Superior temporal gyrus (tissue), 1 donor: ENCODE results near the gene TTLL9.

Experiments
- DNase-seq: peaks from one replicate; pipeline ENCODE4 v3.0.0-alpha.2; 2016; ENCODE audit errors: extremely low spot score

The TTLL9 gene

GRCh38 chr20:31836853-31837608 is 33.4 kb upstream of the TTLL9 start:
- DNase-seq, result no peak

GRCh38 chr20:31837896-31838397 is 32.5 kb upstream of the TTLL9 start:
- no peak for DNase-seq

DNA sequence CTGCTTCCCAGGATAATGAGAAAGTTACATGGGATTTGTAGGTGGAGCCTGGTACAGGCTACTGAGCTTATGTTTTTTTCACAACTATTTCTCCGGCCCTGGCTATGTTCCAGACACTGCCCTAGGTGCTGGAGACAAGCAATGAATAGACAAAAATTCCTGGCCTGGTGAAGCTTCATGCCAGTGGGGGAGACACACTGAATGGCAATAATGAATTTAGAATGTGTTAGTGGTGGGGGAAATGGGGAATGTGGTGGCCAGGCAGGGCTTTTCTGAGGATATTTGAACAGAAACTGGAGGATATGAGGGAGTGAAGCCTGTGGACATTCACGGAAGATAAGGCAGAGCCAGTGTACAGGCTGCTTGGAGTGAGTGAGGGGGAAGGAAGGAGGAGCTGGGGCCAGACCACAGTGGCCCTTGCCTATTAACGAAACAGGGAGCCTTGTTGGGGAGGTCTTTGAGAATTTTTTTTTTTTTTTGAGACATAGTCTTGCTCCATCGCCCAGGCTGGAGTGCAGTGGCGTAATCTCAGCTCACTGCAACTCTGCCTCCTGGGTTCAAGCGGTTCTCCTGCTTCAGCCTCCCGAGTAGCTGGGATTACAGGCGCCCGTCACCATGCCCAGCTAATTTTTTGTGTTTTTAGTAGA is 31.7 kb upstream of the TTLL9 start:
- no peak for DNase-seq

GRCh38 chr20:31839782-31840487 is 30.5 kb upstream of the TTLL9 start:
- DNase-seq, result no peak

GRCh38 chr20:31840906-31841816 is 29.3 kb upstream of the TTLL9 start:
- no peak for DNase-seq

DNA sequence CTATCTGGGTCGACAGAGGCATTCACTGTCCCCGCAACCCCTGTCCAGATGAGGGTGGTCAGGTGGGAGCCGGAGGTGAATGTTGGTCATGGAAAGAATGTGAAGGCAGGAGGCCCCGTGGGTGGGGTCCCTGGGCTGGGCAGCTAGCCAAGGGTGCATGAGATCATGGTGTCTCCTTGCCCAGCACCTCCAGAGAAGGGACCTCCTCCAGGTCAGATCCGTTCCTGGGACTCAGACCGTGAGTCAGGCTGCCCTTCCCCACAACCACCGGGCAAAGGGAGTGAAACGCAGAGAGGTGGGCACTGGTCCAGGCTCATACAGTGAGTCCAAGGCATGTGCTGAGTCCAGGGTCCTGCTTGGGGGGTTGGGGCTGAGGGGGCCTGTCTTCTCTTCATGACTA is 28.5 kb upstream of the TTLL9 start:
- no peak for DNase-seq

DNA sequence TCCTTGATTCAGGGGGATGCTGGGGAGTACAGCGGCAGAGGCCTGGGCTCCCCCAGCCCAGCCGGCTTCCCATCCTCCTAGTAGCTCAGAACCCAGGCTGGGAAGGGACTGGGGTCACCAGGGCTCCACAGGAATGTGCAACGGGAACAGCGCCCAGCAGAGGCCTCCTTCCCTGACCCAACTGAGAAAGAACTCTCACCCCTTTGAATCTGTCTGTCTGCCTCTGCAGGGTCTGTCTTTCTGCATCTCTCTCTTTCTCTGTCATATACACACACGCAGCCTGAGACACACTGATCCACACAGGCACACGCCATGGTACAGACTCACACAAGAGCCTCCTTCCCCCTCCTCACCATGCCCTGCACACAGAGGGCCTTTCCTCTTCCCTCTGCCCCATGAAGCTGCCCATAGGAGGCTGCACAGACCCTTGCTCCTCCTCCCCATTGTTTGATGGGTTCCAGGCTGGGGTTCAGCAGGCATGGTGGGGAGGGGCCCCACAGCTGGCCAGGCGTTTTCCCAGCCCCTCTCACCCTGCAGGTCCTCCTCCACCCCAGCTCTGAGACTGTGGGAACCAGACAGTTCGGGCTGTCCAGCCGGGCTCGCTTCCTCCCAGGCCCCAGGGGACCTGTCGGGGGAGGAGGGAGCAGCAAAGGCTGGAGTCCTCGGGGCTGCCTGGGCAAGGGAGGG is 27.8 kb upstream of the TTLL9 start:
- no peak for DNase-seq

GRCh38 chr20:31843288-31843687 is 27.1 kb upstream of the TTLL9 start:
- no peak for DNase-seq

DNA sequence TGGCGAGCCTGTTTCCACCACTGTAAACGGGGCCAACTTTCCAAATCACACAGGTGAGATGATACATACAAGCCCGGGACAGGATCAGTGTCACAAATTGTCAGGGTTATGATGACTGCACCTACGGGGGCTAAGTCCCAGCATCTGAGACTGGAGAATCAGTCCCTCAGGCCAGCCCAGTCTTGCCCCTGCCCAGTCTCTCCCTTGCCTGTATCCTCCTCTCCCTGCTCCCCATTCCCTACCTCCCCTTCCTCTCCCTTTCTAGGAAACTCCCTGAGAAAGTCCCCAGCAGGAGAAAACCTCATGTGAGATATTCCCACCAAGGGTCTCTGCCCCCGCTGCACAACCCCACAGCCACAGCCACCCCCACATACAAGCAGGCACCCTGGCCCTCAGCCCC is 26.6 kb upstream of the TTLL9 start:
- DNase-seq, result no peak

- DNase-seq, result no peak
Observed at GRCh38 chr20:31844737-31845299, 25.6 kb upstream of the TTLL9 start.

GRCh38 chr20:31845300-31845863 is 25.1 kb upstream of the TTLL9 start, which contains the start of gene FOXS1:
Gene FOXS1, minus strand, starts transcription at chr20:31845604. Its CDS starts 62 bp downstream, at chr20:31845542.
- no peak for DNase-seq

- DNase-seq, result no peak
Observed at GRCh38 chr20:31846793-31847138, 23.7 kb upstream of the TTLL9 start.

- DNase-seq, result no peak
Observed at GRCh38 chr20:31848088-31848999, 22.1 kb upstream of the TTLL9 start.

DNA sequence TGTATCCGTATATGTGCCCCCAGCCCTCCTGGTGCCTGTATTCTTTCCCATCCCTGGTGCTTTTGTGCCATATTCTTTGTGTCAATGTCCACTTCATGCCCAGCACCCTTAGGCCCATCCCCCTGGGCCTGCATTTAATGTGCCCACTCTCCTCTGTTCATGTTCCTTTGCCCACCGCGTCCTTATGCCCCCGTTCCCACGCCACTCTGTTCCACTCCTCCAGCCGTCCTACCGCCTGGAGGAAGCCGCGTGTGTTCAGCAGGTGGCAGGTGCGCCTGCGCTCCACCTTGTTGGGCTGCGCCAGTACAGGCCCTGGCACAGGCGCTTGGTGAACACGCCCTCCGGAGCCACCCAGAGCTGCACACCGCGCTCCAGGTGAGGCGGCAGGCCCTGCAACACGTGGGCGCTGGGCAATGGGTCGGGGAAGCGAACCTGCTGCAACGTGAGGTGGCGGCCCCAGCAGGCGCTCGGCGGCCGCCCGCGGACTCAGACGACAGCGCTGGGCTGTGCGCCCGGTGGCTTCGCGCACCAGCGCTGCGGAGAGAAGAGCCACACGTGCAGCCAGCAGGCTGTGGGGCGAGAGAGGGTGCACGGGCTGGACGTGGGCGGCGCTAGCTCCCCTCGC is 21.0 kb upstream of the TTLL9 start:
- no peak for DNase-seq

DNA sequence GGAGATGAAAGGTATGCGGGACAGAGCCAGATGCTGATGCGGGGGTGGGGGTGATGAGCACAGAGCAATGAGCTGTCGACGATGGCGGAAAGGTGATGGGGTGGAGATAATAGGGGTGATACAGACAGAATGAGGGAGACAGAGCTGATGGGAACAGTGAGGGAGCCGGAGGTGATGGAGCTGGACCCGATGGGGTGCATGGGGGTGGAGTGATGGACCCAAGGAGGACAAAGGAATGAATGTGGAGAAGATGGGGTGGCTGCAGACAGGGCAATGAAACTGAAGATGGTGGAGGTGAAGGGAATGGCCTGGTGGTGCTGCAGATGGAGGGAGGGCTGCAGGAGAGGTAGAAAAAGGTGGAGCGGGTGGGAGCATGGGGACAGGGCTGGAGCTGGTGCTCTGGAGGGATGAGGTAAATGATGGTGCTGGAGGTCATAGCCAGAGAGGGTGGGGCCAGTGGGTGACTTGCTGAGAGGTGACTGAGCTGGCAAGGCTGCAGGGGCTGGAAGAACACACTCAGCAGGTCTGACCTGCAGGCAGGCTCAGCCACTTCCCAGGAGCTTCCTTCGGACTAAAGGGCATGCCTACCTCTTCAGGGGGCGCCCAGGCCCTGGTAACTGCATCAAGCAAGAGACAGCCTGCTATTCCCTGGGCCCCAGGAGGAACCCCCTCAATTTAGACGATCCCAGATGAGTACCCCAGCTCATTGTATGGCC is 19.0 kb upstream of the TTLL9 start:
- no peak for DNase-seq

GRCh38 chr20:31853481-31853880 is 17.0 kb upstream of the TTLL9 start:
- no peak for DNase-seq

GRCh38 chr20:31856516-31856915 is 13.9 kb upstream of the TTLL9 start:
- no peak for DNase-seq
